HG03175 (cell line): ENCODE measurements around the gene IFIT2.
"Not testable (repeated sequence)": the region's sequence is repeated elsewhere in the genome, so short reads cannot be mapped to it uniquely, and the experiment has no call there.

Experiments used
- ATAC-seq: cut with Tn5 transposase; IDR thresholded peaks from one replicate; pipeline ENCODE4 v1.9.1; 2021; ENCODE audit warnings: mild to moderate bottlenecking, moderate library complexity; ENCODE audit not compliant: unreplicated experiment

IFIT2 gene

DNA sequence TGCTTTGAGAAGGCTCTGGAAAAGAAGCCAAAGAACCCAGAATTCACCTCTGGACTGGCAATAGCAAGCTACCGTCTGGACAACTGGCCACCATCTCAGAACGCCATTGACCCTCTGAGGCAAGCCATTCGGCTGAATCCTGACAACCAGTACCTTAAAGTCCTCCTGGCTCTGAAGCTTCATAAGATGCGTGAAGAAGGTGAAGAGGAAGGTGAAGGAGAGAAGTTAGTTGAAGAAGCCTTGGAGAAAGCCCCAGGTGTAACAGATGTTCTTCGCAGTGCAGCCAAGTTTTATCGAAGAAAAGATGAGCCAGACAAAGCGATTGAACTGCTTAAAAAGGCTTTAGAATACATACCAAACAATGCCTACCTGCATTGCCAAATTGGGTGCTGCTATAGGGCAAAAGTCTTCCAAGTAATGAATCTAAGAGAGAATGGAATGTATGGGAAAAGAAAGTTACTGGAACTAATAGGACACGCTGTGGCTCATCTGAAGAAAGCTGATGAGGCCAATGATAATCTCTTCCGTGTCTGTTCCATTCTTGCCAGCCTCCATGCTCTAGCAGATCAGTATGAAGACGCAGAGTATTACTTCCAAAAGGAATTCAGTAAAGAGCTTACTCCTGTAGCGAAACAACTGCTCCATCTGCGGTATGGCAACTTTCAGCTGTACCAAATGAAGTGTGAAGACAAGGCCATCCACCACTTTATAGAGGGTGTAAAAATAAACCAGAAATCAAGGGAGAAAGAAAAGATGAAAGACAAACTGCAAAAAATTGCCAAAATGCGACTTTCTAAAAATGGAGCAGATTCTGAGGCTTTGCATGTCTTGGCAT is 4.8 kb downstream of the IFIT2 start:
- ATAC-seq = no peak

DNA sequence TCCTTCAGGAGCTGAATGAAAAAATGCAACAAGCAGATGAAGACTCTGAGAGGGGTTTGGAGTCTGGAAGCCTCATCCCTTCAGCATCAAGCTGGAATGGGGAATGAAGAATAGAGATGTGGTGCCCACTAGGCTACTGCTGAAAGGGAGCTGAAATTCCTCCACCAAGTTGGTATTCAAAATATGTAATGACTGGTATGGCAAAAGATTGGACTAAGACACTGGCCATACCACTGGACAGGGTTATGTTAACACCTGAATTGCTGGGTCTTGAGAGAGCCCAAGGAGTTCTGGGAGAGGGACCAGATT is 5.4 kb downstream of the IFIT2 start:
- no peak for ATAC-seq

DNA sequence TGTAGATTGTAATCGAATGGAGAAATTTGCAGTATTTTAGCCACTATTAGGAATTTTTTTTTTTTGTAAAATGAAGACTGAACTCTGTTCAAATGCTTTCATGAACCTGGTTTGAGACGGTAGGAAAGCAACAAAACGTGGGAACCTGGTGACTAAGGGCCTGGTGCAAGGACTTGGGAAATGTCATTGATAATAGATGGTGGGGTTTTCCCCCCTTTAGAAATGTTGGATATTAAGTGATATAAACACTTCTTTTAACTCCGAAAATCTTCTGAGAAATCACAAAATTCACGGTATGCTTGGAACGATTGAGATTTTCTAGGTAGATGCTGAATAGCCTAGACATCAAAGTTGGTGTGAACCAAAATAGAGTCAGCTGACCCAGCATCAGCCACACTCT is 6.4 kb downstream of the IFIT2 start:
- ATAC-seq = no peak

DNA sequence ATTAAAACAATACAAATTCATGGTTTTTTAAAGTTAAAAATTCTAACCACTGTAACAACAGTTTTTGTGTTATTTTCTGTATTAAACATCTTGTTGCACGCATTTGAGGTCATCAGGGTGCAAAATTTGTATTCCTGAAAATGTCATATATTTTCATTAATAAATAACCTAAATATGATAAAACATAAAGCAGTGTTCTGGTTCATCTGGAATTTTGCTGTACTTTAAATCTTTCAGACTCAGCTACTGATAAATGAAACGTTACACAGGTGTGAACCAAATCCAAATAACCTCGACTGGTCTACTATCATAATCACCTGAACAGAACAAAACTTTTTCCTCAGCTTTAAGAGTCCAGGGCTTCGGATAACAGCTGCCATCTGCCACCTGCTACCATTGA is 6.9 kb downstream of the IFIT2 start:
- ATAC-seq = no peak

DNA sequence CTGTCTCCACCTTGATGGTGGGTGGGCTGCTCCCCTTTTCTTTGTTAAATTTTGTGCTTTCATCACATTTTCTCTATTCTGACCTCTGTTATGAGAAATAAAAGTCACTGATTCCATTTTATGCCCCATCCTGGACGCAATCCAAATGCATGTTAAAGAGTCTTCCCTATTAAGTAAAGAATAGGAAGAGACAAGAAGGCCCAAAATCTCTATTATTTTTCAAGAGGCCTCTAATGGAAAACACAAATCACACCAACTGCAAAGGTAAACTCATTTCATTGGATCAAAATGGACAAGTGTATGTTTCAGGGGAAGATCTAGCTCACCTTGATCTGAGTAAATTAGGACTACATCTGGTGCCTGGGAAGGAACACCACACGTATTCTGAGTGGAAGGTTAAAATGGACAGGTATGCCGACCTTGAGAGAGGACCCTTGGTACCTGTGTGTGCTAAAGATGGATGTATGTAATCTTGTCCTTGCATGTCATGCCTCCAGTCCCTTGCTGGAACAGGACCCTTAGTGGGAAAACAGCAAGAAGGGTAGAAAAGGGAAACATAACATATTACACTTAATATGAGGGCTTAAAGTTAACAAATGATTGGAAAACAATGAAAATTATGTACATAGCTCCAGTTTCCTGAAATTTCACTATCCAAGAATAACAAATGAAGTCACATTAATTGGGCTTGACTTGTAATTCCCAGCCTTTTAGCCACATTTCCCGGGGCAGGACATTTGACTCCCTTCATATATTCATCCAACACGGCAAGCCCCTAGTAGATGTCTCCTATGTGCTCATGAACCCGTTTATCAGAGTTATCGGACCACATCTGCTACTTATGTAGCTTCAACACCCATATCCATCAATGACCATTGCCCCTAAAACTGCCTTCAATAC is 7.6 kb downstream of the IFIT2 start:
- ATAC-seq = no peak

DNA sequence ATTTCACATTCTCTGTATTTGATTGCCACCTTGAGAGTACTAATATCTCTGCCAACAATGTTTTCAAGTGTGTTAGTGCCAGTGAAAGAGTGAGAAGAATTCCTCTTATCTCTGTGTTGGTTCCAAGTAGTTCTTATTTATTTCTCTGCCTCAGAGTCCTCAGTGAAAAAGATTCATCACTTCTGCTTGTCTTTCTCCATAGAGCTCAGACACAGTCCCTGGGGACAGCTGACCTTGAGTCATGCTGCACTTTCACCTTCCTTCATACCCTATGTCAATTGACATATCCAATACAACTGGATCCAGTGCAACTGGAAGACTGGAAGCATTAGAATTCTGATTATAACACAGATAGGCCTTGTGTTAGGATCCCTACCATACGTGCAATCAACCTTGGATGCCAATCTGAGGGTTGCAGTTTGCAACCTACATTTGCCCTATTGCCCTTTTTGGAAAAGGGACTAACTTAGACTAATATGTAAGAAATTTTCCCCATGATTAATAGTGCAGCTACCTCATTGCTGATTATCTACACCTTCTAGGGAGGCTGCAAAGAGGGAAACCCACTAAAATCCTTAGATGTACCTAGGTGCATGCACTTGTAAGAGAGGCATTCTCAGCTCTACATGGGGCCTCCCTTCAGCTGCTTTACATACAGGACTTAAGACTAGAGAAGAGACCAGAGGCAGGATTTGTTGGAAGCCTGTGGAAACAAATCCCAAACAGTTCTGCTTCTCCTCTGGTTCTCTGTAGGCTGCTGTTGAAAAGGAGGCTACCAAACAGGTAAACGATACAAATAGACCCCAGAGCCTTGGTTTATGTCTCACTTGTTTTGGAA is 8.4 kb downstream of the IFIT2 start:
- no peak for ATAC-seq

DNA sequence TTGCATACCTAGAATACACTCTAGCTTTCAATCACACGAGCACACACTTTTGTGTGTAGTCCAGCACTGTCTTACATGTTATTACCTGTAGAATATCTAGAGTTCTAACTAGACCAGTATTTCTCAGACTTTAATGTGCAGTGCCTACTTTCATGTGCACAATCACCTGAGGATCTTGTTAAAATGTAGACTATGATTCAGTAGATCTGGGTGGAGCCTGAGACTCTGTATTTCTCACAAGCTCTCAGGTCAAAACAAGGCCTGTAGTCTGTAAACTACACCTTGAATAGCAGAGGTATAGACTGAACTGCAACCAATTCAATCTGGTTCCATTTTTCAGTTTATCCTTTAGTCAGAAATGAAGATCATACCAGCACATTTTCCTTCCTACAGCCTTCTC is 11.1 kb downstream of the IFIT2 start:
- ATAC-seq = no peak

DNA sequence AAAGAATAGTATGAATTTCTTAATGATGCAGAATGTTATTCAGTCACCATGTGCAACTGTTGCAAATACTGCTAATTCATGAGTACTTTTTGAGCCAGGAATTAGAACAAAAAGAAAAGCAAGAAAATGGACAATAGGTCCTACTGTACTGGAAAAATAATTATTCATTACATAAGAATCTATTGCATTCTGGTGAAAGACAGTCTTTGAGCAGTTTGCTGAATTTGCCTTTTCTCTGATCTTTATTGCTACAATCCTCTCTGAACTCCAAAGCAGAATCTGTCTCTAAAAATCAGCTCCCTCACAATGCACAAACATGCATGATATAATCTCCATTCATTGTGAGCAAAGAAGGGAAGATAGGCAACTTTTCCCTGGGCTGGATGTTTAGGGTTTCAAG is 12.8 kb downstream of the IFIT2 start:
- ATAC-seq = no peak

DNA sequence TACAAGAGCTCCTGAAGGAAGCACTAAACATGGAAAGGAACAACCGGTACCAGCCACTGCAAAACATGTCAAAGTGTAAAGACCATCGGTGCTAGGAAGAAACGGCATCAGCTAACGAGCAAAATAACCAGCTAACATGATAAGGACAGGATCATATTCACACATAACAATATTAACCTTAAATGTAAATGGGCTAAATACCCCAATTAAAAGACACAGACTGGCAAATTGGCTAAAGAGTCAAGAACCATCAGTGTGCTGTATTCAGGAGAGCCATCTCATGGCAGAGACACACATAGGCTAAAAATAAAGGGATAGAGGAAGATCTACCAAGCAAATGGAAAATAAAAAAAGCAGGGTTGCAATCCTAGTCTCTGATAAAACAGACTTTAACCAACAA is 16.2 kb downstream of the IFIT2 start:
- ATAC-seq = not testable (repeated sequence)

DNA sequence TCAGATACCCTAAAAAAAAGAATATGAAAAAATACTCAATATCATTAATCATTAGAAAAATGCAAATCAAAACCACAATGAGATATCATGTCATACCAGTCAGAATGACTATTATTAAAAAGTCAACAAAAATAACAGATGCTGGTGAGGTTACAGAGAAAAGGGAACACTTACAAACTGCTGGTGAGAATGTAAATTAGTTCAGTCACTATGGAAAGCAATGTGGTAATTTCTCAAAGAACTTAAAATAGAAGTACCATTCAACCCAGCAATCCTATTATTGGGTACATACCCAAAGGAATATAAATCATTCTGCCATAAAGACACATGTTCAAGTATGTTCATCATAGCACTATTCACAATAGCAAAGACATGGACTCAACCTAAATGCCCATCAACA is 23.2 kb downstream of the IFIT2 start:
- ATAC-seq = not testable (repeated sequence)

DNA sequence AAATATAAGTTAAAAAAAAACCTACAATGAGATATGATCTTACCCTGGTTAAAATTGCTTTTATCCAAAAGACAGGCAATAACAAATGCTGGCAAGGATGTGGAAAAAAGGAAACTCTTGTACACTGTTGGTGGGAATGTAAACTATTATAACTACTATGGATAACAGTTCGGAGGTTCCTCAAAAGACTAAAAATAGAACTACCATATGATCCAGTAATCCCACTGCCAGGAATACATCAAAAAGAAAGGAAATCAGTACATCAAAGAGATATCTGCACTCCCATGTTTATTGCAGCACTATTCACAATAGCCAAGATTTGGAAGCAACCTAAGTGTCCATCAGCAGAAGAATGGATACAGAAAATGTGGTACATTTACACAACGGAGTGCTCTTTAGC is 24.0 kb downstream of the IFIT2 start:
- not testable (repeated sequence) for ATAC-seq

DNA sequence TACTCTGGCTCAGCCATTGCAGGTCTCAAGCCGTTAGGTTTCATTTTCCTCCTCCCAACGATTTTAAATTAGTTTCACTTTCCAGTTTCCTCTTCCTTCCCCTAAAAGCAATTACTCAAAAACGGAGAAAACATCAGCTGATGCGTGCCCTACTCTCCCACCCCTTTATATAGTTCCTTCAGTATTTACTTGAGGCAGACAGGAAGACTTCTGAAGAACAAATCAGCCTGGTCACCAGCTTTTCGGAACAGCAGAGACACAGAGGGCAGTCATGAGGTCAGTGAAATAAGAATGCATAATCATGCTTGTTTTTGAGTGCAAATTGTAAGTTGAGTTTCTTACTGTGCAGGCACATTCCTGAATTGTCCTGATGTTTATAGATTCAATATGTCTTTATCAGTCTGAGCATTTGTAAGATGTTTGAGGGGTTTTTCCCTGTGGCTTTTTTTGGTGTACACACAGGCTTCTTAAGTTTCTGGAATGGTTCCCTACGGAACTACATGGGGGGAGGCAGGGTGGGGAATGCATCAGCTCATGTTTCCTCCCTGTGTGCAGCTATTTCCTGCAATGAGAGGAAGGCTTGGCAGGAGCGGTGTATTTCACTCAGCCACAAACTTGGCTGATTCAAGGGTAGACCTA is 26.1 kb downstream of the IFIT2 start, which contains the start of gene IFIT3:
Gene IFIT3, plus strand, starts transcription at position 195 of the 639 bp plus-strand sequence. Its CDS starts 77 bp downstream, at position 272.
- peak; percentile 27 for ATAC-seq

DNA sequence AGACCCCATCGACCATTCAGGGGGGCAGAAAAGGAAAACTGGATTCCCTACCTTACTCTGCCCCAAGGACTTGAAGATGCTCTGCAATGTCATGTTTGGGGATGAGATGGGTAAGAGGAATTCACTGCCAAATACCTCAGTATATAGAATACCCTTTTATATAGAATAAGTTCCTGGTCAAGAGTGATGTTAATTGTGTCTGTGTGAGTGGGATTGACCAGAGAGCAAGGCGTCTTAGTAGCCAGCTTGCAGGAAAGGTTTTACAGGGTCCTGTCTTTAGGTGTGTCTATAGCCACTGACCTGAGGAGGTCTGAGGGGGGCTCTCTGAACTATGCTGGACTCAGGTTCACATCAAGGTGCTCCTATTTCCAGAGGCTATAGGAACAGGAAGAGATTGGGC is 27.3 kb downstream of the IFIT2 start:
- ATAC-seq = no peak

DNA sequence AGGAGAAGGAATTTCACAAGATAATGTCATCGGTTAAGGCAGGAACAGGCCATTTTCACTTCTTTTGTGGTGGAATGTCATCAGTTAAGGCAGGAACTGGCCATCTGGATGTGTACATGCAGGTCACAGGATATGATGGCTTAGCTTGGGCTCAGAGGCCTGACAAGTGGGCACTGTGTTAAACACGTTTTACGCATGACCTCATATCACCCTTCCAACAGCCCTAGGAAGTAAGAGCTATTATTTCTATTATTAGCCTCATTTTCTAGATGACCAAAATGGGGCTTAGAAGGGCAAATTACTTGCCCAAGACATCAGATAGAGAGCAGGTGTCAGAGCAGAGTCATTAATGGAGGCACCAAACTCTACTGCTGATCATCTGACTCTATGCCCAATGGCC is 28.2 kb downstream of the IFIT2 start:
- ATAC-seq = not testable (repeated sequence)

DNA sequence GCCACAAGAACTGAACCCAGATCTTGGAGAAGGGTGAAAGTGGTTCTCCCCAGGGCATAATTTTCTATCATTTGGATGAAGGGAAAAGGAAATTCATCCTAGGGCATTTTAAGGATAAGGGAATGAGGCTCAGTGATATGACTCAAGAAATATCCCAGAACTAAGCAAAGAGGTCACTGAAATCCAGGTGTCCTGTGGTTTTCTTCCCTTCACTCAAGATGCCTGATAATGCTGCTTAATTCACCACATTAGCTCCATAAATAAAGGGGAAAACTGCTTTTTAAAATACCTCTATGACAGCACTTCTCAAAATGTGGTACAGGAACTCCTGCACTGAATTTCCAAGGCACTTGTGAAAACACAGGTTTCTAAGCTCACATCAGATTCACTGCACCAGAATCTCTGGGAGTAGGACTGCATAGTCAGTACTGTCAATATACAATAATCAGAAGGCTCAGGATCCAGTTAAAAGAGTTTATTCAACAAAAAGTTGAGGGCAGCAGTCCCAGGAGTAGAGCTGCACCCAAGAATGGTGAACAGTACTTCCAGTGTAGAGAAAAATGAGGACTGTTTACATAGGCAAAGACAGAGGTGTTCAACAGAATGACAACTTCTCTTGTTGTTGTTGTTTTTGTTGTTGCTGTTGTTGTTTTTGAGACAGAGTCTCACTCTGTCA is 28.8 kb downstream of the IFIT2 start:
- ATAC-seq = no peak

DNA sequence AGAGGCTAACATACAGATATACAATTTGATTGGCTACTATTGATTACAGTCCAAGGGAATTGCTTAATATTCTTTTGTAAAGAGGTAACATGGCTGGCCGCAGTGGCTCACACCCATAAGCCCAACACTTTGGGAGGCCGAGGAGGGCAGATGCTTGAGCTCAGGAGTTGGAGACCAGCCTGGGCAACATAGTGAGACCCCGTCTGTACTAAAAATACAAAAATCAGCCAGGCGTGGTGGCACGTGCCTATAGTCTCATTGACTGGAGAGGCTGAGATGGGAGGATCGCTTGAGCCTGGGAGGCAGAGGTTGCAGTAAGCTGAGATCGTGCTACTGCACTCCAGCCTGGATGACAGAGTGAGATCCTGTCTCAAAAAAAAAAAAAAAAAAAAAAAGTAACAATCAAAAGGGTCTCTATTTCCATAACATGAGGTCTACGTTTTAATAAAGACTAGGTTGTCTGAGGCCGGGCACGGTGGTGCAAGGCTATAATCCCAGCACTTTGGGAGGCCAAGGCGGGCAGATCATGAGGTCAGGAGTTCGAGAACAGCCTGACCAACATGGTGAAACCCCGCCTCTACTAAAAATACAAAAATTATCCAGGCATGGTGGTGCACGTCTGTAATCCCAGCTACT is 29.8 kb downstream of the IFIT2 start:
- not testable (repeated sequence) for ATAC-seq

DNA sequence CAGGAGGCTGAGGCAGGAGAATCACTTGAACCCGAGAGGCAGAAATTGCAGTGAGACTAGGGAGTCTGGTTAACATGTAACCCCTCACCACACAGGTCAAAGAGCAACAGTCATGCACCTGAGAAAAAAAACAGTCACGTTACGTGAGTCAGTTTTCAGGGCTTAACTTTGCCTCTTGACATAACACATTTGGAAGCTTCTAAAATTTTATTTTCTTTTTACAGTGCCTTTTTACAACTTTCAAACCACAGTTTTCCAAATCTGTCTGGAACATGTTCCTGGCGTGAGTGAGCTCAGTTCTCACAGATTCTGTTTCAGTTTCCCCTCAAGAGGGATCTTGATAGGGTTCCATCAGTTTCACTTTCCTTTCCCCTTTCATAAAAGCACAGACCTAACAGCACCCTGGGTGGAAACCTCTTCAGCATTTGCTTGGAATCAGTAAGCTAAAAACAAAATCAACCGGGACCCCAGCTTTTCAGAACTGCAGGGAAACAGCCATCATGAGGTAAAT is 30.3 kb downstream of the IFIT2 start:
- ATAC-seq = peak; percentile 47

DNA sequence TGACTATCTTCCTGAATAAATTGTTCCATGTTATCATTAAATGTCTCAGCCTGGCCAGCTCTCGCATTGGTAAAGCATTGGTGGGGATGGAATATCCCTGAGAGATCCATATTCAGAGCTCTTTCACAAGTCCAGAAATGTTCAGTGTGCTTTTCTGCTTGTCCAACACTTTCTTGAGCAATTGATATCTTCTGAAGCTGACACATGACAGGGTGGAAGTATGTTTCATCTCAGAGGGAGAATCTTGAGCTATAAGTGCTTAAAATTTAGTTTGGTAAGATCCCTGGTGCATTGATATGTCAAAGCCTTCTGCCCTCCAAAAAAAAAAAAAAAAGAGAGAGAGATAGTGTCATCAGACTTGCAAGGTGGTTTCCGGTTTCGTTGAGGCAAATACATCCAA is 33.4 kb downstream of the IFIT2 start:
- no peak for ATAC-seq

DNA sequence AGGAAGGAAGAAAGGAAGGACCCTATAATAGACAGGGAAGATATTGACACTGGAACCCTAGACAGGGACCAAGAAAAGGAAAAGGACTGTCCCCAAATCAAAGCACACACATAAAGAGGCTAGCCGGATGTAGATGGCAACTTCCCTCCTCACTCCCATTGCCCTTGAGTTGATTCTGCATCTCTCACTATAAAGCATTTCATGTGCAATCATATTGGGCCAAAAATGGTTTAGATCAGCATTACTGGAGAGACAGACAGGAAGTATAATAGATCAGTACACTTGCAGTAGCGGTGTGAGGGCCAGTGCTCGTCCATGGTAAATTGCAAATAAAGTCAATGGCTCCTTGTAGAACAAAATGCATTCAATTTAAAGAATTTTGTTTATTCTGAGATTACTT is 34.4 kb downstream of the IFIT2 start:
- no peak for ATAC-seq
